HEK293T (cell line): ENCODE measurements around the gene KCNJ10.

Source experiments
- CTBP1 ChIP-seq: fragments of 450-650 bp; IDR thresholded peaks from 2 replicates; pipeline ENCODE4 v1.6.1; 2016; ENCODE audit warnings: borderline replicate concordance
- HDGF ChIP-seq: fragments of 450-650 bp; IDR thresholded peaks from 2 replicates; pipeline ENCODE4 v1.6.1; 2017; ENCODE audit warnings: antibody characterized with exemption, borderline replicate concordance
- ZNF384 ChIP-seq: fragments of 450-650 bp; IDR thresholded peaks from 2 replicates; pipeline ENCODE4 v1.6.1; 2016

DNA sequence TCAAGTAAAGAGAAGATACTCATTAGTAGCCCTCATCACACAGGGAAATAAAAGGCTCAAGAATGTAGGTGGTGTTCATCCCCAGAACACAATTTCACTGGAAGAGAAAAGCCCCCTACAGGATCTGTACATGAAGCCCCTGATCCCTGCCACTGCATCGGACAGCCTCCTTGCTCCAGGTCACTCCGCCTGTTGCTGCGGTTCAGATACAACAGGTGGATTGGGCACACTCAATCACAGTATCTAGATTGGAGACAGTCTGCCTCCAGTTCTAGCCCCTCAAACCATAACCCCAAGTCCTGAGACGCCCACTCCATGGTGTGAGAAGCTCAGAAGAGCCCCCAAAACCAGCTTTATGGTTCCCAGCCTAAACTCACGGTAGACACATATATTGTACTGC lies 117.0 kb downstream of the KCNJ10 start:
- no peak for TF ChIP-seq CTBP1
- TF ChIP-seq ZNF384, result no peak
- TF ChIP-seq HDGF, result no peak
